KG1 (cell line): Measurements from ENCODE around the gene ANAPC5.
"Not testable (repeated sequence)": the region's sequence is repeated elsewhere in the genome, so short reads cannot be mapped to it uniquely, and the experiment has no call there.

ENCODE experiments used
- DNase-seq: peaks from one replicate; lab custom pipeline; 2025; lab: John Stamatoyannopoulos, UW

The ANAPC5 gene

DNA sequence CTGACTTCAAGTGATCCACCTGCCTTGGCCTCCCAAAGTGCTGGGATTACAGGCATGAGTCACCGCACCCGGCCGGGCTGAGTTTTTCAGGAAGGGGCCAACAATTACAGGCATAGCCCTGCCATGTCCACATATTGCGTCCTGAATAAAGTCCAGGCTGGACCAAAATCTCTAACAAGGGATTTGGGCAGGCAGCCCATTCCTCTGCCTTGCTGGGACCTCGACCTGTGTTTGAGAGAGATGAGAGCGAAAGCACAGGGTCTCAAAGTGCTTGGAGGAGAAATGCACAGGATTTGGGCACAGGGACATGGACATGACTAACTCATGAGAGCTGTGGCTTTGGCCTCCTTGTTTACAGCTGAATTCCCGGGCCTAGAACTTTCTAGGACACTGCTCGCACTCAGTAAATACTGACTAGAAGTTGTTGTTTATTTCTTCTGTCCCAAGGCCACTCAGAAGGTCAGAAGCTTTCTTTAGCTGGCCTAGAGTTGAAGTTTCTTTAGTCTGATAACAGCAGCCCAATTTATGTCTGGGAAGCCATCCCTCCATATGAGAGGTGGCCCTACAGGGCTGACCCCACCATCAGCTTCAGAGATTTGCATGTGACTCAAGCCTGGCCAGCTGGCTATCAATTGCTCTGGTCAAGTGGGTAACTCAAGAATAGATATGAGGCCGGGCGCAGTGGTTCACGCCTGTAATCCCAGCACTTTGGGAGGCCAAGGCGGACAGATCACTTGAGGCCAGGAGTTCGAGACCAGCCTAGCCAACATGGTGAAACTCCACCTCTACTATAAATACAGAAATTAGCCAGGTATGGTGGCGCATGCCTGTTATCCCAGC, 67.4 kb downstream of the ANAPC5 start:
- no peak for DNase-seq

- DNase-seq: no peak
Observed at GRCh38 chr12:121283841-121284240, 68.4 kb downstream of the ANAPC5 start.

- no peak for DNase-seq
Observed at GRCh38 chr12:121283388-121283787, 68.8 kb downstream of the ANAPC5 start.

DNA sequence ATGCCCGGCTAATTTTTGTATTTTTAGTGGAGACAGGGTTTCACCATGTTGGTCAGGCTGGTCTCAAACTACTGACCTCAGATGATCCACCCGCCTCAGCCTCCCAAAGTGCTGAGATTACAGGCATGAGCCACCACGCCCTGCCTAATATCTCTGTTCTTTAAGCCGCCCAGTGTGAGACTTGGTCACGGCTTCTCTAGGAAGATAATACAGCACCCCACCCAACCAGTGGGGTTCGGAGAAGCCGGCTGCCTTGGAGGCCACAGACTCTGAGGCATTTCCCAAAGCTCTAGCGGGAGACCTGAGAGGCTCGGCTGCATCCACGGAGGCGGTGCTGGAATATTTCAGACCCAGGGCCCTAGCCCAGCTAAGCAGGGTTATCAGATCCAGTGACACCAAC, 69.3 kb downstream of the ANAPC5 start:
- not testable (repeated sequence) for DNase-seq

GRCh38 chr12:121282072-121282742, 70.0 kb downstream of the ANAPC5 start:
- DNase-seq: no peak

DNA sequence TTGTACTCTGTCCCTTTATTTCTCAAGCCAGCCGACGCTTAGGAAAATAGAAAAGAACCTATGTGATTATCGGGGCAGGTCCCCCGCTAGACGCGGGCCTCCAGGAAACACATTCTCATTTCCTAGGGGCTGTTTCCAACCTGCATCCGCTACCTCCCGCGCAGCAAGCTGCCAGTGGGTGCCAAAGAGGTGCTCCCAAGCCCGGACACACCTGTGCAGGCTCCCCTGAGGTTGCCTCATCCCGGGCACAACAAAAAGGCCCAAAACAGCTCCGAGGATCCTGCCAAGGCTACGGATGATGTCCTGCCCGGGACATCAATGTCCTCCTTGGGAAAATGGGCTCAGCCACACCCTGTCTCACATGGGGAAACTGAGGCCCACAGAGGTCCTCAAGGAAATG, 71.1 kb downstream of the ANAPC5 start:
- not testable (repeated sequence) for DNase-seq

DNA sequence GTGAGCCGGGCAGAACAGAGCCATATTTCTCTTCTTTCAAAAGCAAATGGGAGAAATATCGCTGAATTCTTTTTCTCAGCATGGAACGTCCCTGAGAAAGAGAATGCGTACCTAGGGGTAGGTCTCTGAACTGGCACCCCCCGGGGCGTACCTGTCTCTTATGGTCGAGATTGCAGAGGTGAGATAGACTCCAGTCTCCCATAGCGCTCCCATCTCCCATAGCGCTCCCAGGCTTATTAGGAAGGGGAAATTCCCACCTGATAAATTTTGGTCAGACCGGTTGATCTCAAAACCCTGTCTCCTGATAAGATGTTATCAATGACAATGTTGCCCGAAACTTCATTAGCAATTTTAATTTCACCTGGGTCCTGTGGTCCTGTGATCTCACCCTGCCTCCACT, 71.7 kb downstream of the ANAPC5 start:
- DNase-seq: not testable (repeated sequence)

DNA sequence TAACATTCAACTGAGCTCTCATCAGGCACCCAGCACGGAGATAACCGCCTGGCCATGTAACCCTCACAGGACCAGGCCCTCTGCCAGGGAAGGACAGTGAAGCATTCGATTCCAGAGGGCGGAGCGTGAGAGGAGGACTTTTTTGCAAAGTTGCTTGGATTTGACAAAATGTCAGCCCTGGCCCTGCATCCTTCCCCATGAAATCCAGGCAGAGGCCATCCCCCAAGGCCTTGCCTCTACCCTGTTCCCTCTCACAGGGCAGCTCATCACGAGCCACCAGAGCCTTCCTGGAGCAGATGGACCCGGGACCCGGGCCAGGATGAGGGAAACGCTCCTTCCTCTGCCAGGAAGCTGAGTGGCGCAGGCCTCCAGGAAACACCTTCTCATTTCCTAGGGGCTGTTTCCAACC, 72.7 kb downstream of the ANAPC5 start:
- DNase-seq: no peak

DNA sequence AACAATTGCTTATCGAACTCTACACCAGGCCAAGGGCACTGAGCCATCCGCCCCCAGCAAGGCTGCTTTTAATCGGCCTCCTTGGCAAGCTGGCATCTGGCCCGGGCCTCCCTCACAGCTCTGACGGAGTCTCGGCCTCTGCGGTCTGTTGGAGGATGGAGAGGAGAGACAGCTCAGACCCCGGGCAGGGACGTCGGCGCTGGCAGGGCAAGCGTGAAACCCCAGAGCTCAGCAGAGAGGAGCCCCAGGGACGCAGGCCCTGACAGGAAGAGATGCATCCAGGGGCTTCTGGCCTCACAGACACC, 73.2 kb downstream of the ANAPC5 start:
- DNase-seq: no peak

- no peak for DNase-seq
Observed at GRCh38 chr12:121278169-121279070, 73.8 kb downstream of the ANAPC5 start.

DNA sequence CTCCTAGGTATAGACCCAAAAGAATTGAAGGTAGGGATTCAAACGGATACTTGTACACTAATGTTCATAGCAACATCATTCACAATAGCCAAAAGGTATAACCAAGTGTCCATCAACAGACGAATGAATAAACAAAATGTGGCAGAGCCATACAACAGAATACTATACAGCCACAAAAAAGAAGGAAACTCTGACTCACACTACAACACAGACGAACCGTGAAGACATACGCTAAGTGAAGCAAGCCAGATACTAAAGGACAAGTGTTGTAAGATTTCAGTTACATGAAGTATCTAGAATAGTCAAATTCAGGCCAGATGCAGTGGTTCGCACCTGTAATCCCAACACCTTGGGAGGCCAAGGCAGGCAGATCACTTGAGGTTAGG, 74.8 kb downstream of the ANAPC5 start:
- DNase-seq: no peak

DNA sequence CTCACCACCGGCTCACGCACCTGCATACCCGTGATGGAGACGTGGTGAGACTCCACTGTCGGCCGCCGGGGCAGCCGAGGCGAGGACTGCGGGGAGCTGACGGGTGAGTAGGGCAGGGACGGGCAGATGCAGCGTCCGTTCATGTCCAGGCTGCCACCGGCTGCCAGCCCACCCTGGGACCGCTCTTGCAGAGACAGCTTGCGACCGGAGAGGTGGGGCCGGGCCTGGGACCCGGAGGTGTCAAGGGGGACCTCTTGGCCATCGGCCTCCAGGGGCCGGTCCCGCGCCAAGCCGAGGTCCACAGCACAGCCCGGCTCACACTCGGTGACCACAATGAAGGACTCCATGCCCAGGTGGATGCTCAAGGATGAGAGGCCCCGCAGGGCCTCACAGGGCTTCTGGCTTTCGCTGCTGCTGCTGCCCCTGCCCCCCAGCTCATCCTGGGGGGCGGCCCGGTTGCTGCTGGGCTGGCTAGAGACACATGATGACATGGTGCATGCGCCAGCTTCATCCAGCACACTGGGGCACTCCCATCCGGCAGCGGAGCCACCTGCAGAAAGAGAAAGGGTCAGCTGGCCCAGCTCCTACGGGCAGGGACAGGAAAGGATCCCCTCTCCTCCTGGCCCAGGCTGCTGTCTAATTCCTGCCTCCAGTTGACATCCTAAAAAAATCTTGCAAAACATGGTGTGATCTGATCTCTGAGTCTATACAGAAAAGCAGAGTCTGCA, 78.0 kb downstream of the ANAPC5 start:
- DNase-seq: no peak

DNA sequence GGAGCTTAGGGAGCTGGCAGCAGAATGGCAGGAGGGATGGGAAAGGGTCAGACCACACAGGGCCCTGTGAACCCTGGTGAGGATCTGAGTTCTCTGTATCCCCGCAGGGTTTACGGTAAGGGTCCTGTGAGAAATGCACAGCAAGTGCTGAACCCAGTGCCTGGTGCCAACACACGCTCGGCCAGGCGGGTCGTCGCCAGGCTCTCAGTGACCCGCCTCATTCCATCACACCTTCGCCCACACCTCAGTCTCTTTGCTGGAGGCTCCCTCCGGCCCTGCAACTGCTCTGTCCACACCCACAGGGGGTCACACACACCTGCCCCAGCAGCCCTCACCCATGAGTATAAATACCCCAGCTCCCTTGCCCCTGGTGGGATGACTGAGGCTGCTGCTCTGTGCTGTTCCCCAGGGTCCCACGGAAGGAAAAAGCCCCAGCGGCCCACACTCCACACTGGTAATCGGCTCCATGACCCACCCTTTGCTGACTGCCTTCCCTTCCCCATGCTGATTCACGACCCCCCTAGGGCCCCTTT, 78.8 kb downstream of the ANAPC5 start:
- no peak for DNase-seq

DNA sequence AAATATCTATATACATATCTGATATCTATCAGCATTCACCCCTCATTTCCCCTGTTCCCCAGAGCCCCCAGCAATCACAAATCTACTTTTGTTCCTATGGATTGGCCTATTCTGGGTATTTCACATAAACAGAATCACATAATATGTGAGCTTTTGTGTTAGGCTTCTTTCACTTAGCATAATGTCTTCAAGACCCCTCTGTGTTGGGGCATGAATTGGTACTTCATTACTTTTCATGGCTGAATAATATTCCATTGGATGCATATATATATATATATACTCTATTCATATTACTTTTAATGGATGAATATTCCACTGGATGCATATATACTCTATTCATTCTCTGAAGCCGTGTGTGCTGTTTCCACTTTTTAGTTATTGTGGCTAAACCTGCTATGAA, 84.4 kb downstream of the ANAPC5 start:
- DNase-seq: no peak

DNA sequence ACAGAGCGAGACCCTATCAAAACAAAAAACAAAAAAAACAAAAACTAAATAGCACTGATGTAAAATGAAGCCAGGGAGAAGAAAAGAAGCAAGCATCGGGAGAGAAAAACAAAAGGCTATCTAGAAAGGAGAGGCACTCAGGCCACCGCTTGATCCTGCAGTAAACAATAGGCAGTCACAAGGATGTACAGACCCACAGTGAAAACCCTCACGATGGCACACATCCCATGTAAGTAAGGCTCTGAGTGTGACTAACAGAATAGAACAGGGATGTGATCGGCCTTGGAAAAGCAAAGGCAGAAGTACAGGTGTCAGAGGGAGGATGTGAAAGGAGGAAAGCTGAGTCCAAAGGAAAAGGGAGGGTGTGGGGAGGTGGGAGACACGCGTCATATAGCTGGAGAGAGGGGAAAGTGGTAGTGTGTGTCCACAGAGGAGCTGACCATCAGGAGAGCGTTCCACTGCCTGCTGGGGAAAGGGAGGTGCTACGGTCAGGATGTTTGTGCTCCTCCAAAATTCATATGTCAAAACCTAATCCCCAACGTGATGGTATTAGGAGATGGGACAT, 87.2 kb downstream of the ANAPC5 start:
- no peak for DNase-seq

- DNase-seq: no peak
Observed at GRCh38 chr12:121264135-121264534, 88.1 kb downstream of the ANAPC5 start.

GRCh38 chr12:121263206-121263935, 88.8 kb downstream of the ANAPC5 start:
- no peak for DNase-seq

DNA sequence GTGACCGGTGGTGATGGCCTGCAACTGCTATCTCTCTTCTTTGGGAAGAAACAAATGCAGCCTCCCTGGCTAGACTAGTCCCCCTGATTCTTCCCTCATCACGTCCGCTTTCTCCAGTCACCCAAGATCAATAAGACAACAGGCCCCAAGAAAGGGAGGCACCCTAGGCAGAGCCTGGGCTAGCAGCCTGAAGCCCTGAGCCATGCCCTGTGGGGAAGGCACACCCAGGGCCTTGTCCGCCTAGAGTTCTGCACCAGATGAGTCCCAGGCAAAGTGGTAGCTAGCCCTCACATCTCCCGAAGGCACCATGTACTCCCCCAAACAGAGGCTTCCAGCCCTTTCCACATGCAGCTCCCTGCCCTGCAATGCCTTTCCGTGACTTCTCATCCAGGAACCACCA, 90.8 kb downstream of the ANAPC5 start:
- DNase-seq: no peak

DNA sequence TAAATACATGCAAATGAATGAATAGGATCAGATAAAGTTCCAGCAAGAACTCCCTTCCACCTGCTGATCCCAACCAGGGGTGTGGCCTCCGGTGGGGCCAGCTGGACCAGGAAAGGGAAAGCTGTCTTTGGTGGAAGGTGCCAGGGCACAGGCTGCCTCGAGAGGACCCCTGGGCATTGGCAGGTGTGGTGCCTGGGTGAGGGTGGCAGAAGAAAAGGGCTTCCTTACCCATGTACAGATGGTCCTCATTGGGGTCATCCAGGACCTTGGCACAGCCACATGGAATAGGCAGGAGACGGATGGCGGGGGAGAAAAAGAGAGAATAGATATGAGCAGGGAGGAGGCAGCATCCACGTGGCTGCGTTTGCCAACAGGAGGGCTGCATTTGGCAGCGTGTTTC, 92.1 kb downstream of the ANAPC5 start:
- no peak for DNase-seq

GRCh38 chr12:121259074-121259473, 93.1 kb downstream of the ANAPC5 start:
- DNase-seq: no peak
